Keratinocyte (primary cell): Measurements from ENCODE around the gene CLCNKB. TPM values are rescaled to one million over a fixed set of nuclear protein-coding genes. Genes with fewer than 3 reads are reported as not detected.
"Not testable (repeated sequence)": the region's sequence is repeated elsewhere in the genome, so short reads cannot be mapped to it uniquely, and the experiment has no call there.

Source experiments
- DNase-seq: peaks from one replicate; pipeline ENCODE4 v3.0.0-alpha.2; 2011; ENCODE audit warnings: low read depth, missing footprints, low spot score
- FAIRE-seq: peaks from 2 replicates; lab custom pipeline; 2011; peaks lifted over from hg19 to GRCh38; lab: Jason Lieb, UNC
- H2AFZ ChIP-seq: 2 replicates; pipeline ENCODE4 v1.6.0; 2012; ENCODE audit warnings: low read length, control low read depth, inconsistent platforms; ENCODE audit not compliant: control insufficient read depth
- H3K27ac ChIP-seq: 2 replicates; pipeline ENCODE4 v1.5.1; 2011; ENCODE audit warnings: low read length; ENCODE audit not compliant: control insufficient read depth, insufficient read depth
- H3K27me3 ChIP-seq: 3 replicates; pipeline ENCODE4 v1.6.0; 2011; ENCODE audit warnings: low read length; ENCODE audit not compliant: control insufficient read depth, insufficient read depth; ENCODE audit errors: extremely low read depth
- H3K36me3 ChIP-seq, 2 experiments: 2 replicates in 1 of 2; 3 replicates in 1 of 2; pipeline ENCODE4 v1.5.1; 2011; ENCODE audit warnings: low read length in 2 of 2, mild to moderate bottlenecking in 1 of 2; ENCODE audit not compliant: control insufficient read depth in 2 of 2, insufficient read depth in 2 of 2; ENCODE audit errors: extremely low read depth in 1 of 2
- H3K4me1 ChIP-seq: 3 replicates; pipeline ENCODE4 v1.5.1; 2011; ENCODE audit warnings: low read length; ENCODE audit not compliant: control insufficient read depth, insufficient read depth; ENCODE audit errors: extremely low read depth
- H3K4me2 ChIP-seq: 3 replicates; pipeline ENCODE4 v1.6.0; 2011; ENCODE audit warnings: low read depth, low read length; ENCODE audit not compliant: control insufficient read depth, insufficient read depth; ENCODE audit errors: extremely low read depth
- H3K4me3 ChIP-seq, 3 experiments: fragments of 200-600 bp in 1 of 3; sonication (generic) in 1 of 3; 2 replicates in 2 of 3; 3 replicates in 1 of 3; pipeline ENCODE4 v1.5.1; 2011 to 2016; ENCODE audit warnings: low read length in 3 of 3, mild to moderate bottlenecking in 3 of 3, control low read depth in 2 of 3, inconsistent platforms in 1 of 3, low read depth in 1 of 3, mixed read lengths in 1 of 3, mixed run types in 1 of 3, moderate library complexity in 1 of 3; ENCODE audit not compliant: control insufficient read depth in 2 of 3, insufficient read depth in 2 of 3; ENCODE audit errors: extremely low read depth in 1 of 3
- H3K79me2 ChIP-seq: 2 replicates; pipeline ENCODE4 v1.6.0; 2012; ENCODE audit warnings: low read length; ENCODE audit not compliant: control insufficient read depth, insufficient read depth
- H3K9ac ChIP-seq: 3 replicates; pipeline ENCODE4 v1.6.0; 2011; ENCODE audit warnings: low read length; ENCODE audit not compliant: control insufficient read depth, insufficient read depth; ENCODE audit errors: extremely low read depth
- H3K9me1 ChIP-seq: 3 replicates; pipeline ENCODE4 v1.6.0; 2011; ENCODE audit warnings: low read length; ENCODE audit not compliant: control insufficient read depth, insufficient read depth; ENCODE audit errors: extremely low read depth
- H3K9me3 ChIP-seq: 2 replicates; pipeline ENCODE4 v1.5.1; 2012; ENCODE audit warnings: low read depth, low read length; ENCODE audit not compliant: control insufficient read depth
- H4K20me1 ChIP-seq: 3 replicates; pipeline ENCODE4 v1.6.0; 2011; ENCODE audit warnings: low read length; ENCODE audit not compliant: control insufficient read depth, insufficient read depth; ENCODE audit errors: extremely low read depth
- CTCF ChIP-seq, 3 experiments: IDR thresholded peaks in 1 of 3; conservative IDR thresholded peaks in 1 of 3; optimal IDR thresholded peaks in 1 of 3; 2 replicates in 2 of 3; 3 replicates in 1 of 3; pipeline versions ENCODE3 to v1.5.1; 2011; ENCODE audit warnings: low read length in 3 of 3, mild to moderate bottlenecking in 3 of 3, moderate library complexity in 2 of 3, control low read depth in 1 of 3, inconsistent platforms in 1 of 3; ENCODE audit not compliant: insufficient read depth in 2 of 3; ENCODE audit errors: extremely low read depth in 1 of 3
- EZH2 ChIP-seq: IDR thresholded peaks from one replicate; pipeline ENCODE4 v1.6.1; 2012; ENCODE audit warnings: inconsistent platforms, mild to moderate bottlenecking, low read length, moderate library complexity
- dilution Hi-C: fragments of 300-500 bp; cut with MboI; formaldehyde crosslinking; loops from one replicate; pipeline ENCODE4 v1.7.0; 2020; ENCODE audit warnings: low sequenced_read_pairs; ENCODE audit not compliant: extremely low pct_ligation_motif_present
- polyA plus RNA-seq, 5 experiments: library from polyadenylated mRNA; depleted of rRNA in 3 of 5; stranded (reverse) in 3 of 5; stranded (forward) in 1 of 5; unstranded in 1 of 5; fragments of >200 nt; gene quantifications; 1 replicate in 1 of 5; 2 replicates in 3 of 5; 3 replicates in 1 of 5; pipeline versions ENCODE4 v1.2.1 to v1.2.3, GENCODE V29; 2011 to 2012; ENCODE audit warnings: missing spikeins in 2 of 5, low read depth in 1 of 5, low replicate concordance in 1 of 5

The CLCNKB gene
- polyA plus RNA-seq, 1 donor (not counting 4 experiments of a cell fraction or from before 2014, with no cell fraction given) = not detected

GRCh38 chr1:15997637-15998280 lies 45.8 kb upstream of the CLCNKB start:
- H3K9me1 ChIP-seq = no peaks in the 10 kb centered on the region
- no peaks in the 10 kb centered on the region for H3K36me3 ChIP-seq
- H3K27ac ChIP-seq = no peak overlapping the region
- no peak overlapping the region for H3K9ac ChIP-seq
- TF ChIP-seq CTCF (optimal IDR thresholded peaks at IDR 0.05 in 1 of 3, IDR thresholded peaks at IDR 0.05 in 1 of 3, conservative IDR thresholded peaks at IDR 0.05 in 1 of 3; ENCODE audit: extremely low read depth in 1 of 3, insufficient read depth in 2 of 3, low read length in 3 of 3) (no peak), EZH2 (no peak)
- H3K4me2 ChIP-seq = no peak overlapping the region
- no peaks in the 10 kb centered on the region for H4K20me1 ChIP-seq
- H3K9me3 ChIP-seq = no peaks in the 10 kb centered on the region
- FAIRE-seq = no peak
- H3K4me3 ChIP-seq = no peak overlapping the region
- DNase-seq = no peak
- H2AFZ ChIP-seq = no peak overlapping the region
- H3K4me1 ChIP-seq = no peaks in the 10 kb centered on the region
- no peaks in the 10 kb centered on the region for H3K27me3 ChIP-seq
- H3K79me2 ChIP-seq = no peaks in the 10 kb centered on the region
- dilution Hi-C loops = no loop called here

- TF ChIP-seq EZH2 = no peak
- no peaks in the 10 kb centered on the region for H3K27me3 ChIP-seq
- DNase-seq = no peak
- no peak overlapping the region for H3K27ac ChIP-seq
- no peak for FAIRE-seq
- H3K4me3 ChIP-seq = no peak overlapping the region
- H3K9me1 ChIP-seq = no peaks in the 10 kb centered on the region
- H3K4me2 ChIP-seq = no peak overlapping the region
- dilution Hi-C loops = no loop called here
- no peaks in the 10 kb centered on the region for H4K20me1 ChIP-seq
- no peaks in the 10 kb centered on the region for H3K4me1 ChIP-seq
- no peaks in the 10 kb centered on the region for H3K36me3 ChIP-seq
- H3K79me2 ChIP-seq = no peaks in the 10 kb centered on the region
- H3K9ac ChIP-seq = no peak overlapping the region
- H2AFZ ChIP-seq = no peak overlapping the region
- H3K9me3 ChIP-seq = no peaks in the 10 kb centered on the region
These were observed 44.7 kb upstream of the CLCNKB start for GRCh38 chr1:15998929-15999328.

GRCh38 chr1:16001274-16001673 lies 42.3 kb upstream of the CLCNKB start:
- H3K4me1 ChIP-seq, H4K20me1 ChIP-seq, H3K9me3 ChIP-seq, dilution Hi-C loops, H3K4me3 ChIP-seq, H3K4me2 ChIP-seq, H3K9ac ChIP-seq, H3K27ac ChIP-seq, H3K27me3 ChIP-seq, DNase-seq, FAIRE-seq, H3K9me1 ChIP-seq, H3K36me3 ChIP-seq, H3K79me2 ChIP-seq, H2AFZ ChIP-seq: not testable (repeated sequence)
